B cell (primary cell): ENCODE results near the gene FA2H. TPM values are rescaled to one million over a fixed set of nuclear protein-coding genes. Genes with fewer than 3 reads are reported as not detected.

Source experiments
- ATAC-seq: fragments of 200-7000 bp; cut with Tn5 transposase; one replicate; pipeline ENCODE4 v1.10.0; 2021; ENCODE audit warnings: low read depth, mild to moderate bottlenecking, moderate number of reproducible peaks, moderate library complexity
- CTCF ChIA-PET: fragments of 350-600 bp; sonication (Branson Sonifier 250); formaldehyde crosslinking; loops from one replicate; lab custom pipeline; 2021; ENCODE audit warnings: antibody characterized with exemption, inconsistent platforms; lab: Charles Lee
- POLR2A ChIA-PET: fragments of 350-600 bp; sonication (Branson Sonifier 250); formaldehyde crosslinking; loops from one replicate; lab custom pipeline; 2021; ENCODE audit warnings: antibody characterized with exemption; lab: Charles Lee
- DNase-seq: peaks from one replicate; pipeline ENCODE4 v3.0.0; 2013
- H2AFZ ChIP-seq: 2 replicates; pipeline ENCODE4 v1.6.1; 2012; ENCODE audit warnings: mild to moderate bottlenecking, low read depth, low read length; ENCODE audit not compliant: insufficient read depth, poor library complexity, severe bottlenecking
- H3K27ac ChIP-seq, 2 donors: 1 replicate in 1 of 2; 2 replicates in 1 of 2; pipeline ENCODE4 v1.5.1; 2012 to 2013; ENCODE audit warnings: low read length in 2 of 2, mild to moderate bottlenecking in 2 of 2, moderate library complexity in 1 of 2
- H3K27me3 ChIP-seq, 4 experiments: fragments of 200-600 bp in 1 of 4; sonication (generic) in 1 of 4; replicated peaks in 1 of 4; 1 replicate in 2 of 4; 2 replicates in 2 of 4; pipeline versions ENCODE4 v1.6.1 to v1.7.0; 2013 to 2016; ENCODE audit warnings: low read length in 3 of 4, mild to moderate bottlenecking in 2 of 4, mixed read lengths in 1 of 4, moderate library complexity in 1 of 4; ENCODE audit not compliant: insufficient read depth in 4 of 4, control insufficient read depth in 3 of 4; ENCODE audit errors: control extremely low read depth in 1 of 4
- H3K36me3 ChIP-seq, 2 experiments: replicated peaks in 1 of 2; 1 replicate in 1 of 2; 2 replicates in 1 of 2; pipeline versions ENCODE4 v1.6.1 to v1.7.1; 2013; ENCODE audit warnings: low read length in 1 of 2; ENCODE audit not compliant: insufficient read depth in 2 of 2, control insufficient read depth in 1 of 2; ENCODE audit errors: control extremely low read depth in 1 of 2, extremely low read depth in 1 of 2
- H3K4me1 ChIP-seq, 2 donors: fragments of 200-600 bp in 1 of 2; sonication (generic) in 1 of 2; 1 replicate in 1 of 2; 2 replicates in 1 of 2; pipeline versions ENCODE4 v1.5.1 to v1.6.1; 2013 to 2017; ENCODE audit warnings: low read length in 2 of 2; ENCODE audit not compliant: control insufficient read depth in 2 of 2, insufficient read depth in 2 of 2
- H3K4me2 ChIP-seq: replicated peaks from 2 replicates; pipeline ENCODE3; 2012; ENCODE audit warnings: mild to moderate bottlenecking, low read depth, low read length; ENCODE audit not compliant: poor library complexity, severe bottlenecking
- H3K4me3 ChIP-seq, 5 experiments: fragments of 200-600 bp in 1 of 5; sonication (generic) in 1 of 5; 1 replicate in 3 of 5; 2 replicates in 2 of 5; pipeline versions ENCODE4 v1.5.1 to v1.7.0; 2011 to 2016; ENCODE audit warnings: low read length in 4 of 5, mild to moderate bottlenecking in 4 of 5, low read depth in 2 of 5, control low read depth in 1 of 5, moderate library complexity in 1 of 5; ENCODE audit not compliant: insufficient read depth in 1 of 5; ENCODE audit errors: control extremely low read depth in 1 of 5, extremely low read depth in 1 of 5
- H3K79me2 ChIP-seq: fragments of 200-600 bp; sonication (generic); one replicate; pipeline ENCODE4 v1.6.0; 2016; ENCODE audit warnings: low read length; ENCODE audit not compliant: control insufficient read depth, insufficient read depth
- H3K9ac ChIP-seq: fragments of 200-600 bp; sonication (generic); 2 replicates; pipeline ENCODE4 v1.6.1; 2017; ENCODE audit warnings: mild to moderate bottlenecking, low read length, moderate library complexity
- H3K9me3 ChIP-seq, 3 donors: one replicate each; pipeline versions ENCODE4 v1.6.1 to v1.7.1; 2013; ENCODE audit warnings: low read length in 2 of 3; ENCODE audit not compliant: control insufficient read depth in 2 of 3, insufficient read depth in 1 of 3; ENCODE audit errors: control extremely low read depth in 1 of 3
- H4K20me1 ChIP-seq: 2 replicates; pipeline ENCODE4 v1.6.0; 2012; ENCODE audit warnings: mild to moderate bottlenecking, low read length; ENCODE audit not compliant: insufficient read depth, control insufficient read depth, poor library complexity, severe bottlenecking
- H3K27ac Mint-ChIP-seq: one replicate; pipeline ENCODE4 v1.8.0; 2021; ENCODE audit warnings: mixed read lengths
- H3K27me3 Mint-ChIP-seq: one replicate; pipeline ENCODE4 v1.8.0; 2021; ENCODE audit warnings: mixed read lengths
- H3K4me1 Mint-ChIP-seq: one replicate; pipeline ENCODE4 v1.8.0; 2021; ENCODE audit warnings: mixed read lengths
- H3K4me3 Mint-ChIP-seq: one replicate; pipeline ENCODE4 v1.8.0; 2021; ENCODE audit warnings: mixed read lengths
- H3K9me3 Mint-ChIP-seq: one replicate; pipeline ENCODE4 v1.8.0; 2022; ENCODE audit warnings: mixed read lengths; ENCODE audit not compliant: insufficient read depth
- EZH2 ChIP-seq: IDR thresholded peaks from 2 replicates; pipeline ENCODE4 v1.6.1; 2012; ENCODE audit warnings: borderline replicate concordance, low read depth, mild to moderate bottlenecking, moderate library complexity, low read length; ENCODE audit not compliant: insufficient read depth, poor library complexity, severe bottlenecking
- WGBS: methylation state at CpG from one replicate; pipeline ENCODE4 v1.1.5; 2013; ENCODE audit warnings: missing lambda C conversion rate; ENCODE audit not compliant: insufficient coverage; 5-methylcytosine and 5-hydroxymethylcytosine counted together
- intact Hi-C: fragments of 100-400 bp; cut with micrococcal nuclease; formaldehyde crosslinking; loops from one replicate; pipeline ENCODE4 v1.10.0; 2022
- polyA plus RNA-seq: library from polyadenylated mRNA; depleted of rRNA; stranded (reverse); fragments of >200 nt; gene quantifications from 2 replicates; pipeline ENCODE4 v1.2.3, GENCODE V29; 2012
- total RNA-seq, 2 donors: library from RNA; stranded (reverse); fragments of 120-200 nt in 1 of 2; gene quantifications; 1 replicate in 1 of 2; 2 replicates in 1 of 2; pipeline versions ENCODE4 v1.2.3 to v1.2.4, GENCODE V29; 2013 to 2022
- TF ChIP-seq, protein P1 (sequence below): fragments of 200-600 bp; IDR thresholded peaks from one replicate; pipeline ENCODE4 v1.8.0; 2022; ENCODE audit warnings: antibody characterized with exemption, mild to moderate bottlenecking

FA2H gene
- total and polyA plus RNA-seq, 2 donors (not counting 1 experiment from before 2014, with no cell fraction given) = 1.0 to 3.6 TPM

DNA sequence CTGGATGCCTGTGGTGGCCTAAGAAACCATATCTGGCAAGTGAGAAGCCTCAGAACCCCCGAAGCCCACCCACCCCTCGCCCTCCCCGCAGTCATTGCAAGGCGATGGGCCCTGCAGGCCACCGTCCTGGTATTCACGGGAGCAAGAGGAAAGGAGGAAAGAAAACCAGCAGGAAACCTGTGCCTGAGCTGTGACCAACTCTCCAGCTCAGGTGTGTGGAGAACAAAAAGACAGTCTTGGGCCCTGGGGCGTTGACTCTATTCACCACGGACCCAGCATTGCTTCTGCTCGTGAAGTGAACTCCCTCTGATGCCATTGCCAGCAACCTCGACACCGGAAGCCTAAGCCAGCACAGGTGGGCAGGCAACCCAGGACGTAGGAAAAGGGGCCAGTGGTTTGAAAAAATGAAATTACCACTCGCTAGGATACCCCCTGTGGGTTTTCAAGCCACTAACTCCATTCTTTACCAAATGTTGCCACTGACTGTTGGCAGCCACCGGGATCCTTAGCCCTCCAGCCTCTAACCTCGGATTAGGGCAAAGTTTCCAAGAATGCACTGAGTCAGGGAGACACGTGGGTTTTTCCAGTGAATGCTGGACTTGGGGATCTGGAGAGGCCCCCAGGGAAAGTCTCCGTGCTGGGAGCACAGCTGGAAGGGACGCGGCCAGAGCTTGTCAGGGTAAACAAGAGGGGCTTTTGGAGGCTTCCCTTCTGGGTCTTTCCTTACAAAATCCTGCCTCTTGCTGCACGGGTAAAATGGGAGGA, 25.1 kb downstream of the FA2H start:
- TF ChIP-seq EZH2 = no peak
- TF ChIP-seq, protein P1, sequence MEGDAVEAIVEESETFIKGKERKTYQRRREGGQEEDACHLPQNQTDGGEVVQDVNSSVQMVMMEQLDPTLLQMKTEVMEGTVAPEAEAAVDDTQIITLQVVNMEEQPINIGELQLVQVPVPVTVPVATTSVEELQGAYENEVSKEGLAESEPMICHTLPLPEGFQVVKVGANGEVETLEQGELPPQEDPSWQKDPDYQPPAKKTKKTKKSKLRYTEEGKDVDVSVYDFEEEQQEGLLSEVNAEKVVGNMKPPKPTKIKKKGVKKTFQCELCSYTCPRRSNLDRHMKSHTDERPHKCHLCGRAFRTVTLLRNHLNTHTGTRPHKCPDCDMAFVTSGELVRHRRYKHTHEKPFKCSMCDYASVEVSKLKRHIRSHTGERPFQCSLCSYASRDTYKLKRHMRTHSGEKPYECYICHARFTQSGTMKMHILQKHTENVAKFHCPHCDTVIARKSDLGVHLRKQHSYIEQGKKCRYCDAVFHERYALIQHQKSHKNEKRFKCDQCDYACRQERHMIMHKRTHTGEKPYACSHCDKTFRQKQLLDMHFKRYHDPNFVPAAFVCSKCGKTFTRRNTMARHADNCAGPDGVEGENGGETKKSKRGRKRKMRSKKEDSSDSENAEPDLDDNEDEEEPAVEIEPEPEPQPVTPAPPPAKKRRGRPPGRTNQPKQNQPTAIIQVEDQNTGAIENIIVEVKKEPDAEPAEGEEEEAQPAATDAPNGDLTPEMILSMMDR = no peak
- Histone ChIP-seq H3K9ac (no peak overlapping the region), H4K20me1 (no peaks in the 10 kb centered on the region), H3K4me1 (no peaks in the 10 kb centered on the region), H3K79me2 (no peaks in the 10 kb centered on the region), H2AFZ (no peak overlapping the region), H3K4me3 (no peak overlapping the region), H3K27ac (no peak overlapping the region), H3K9me3 (peaks cover 0 to 3% (median 0%) of the 10 kb centered on the region in 3 donors), H3K27me3 (no peaks in the 10 kb centered on the region), H3K4me2 (no peak overlapping the region), H3K36me3 (no peaks in the 10 kb centered on the region)
- H3K27ac Mint-ChIP-seq = no peak overlapping the region
- DNase-seq (no peak), ATAC-seq (no peak)
- no peak overlapping the region for H3K4me3 Mint-ChIP-seq
- no peaks in the 10 kb centered on the region for H3K9me3 Mint-ChIP-seq
- intact Hi-C loops = no loop called here
- CTCF ChIA-PET = no interaction called here
- H3K4me1 Mint-ChIP-seq = no peaks in the 10 kb centered on the region
- WGBS = 90% methylated on average over 17 of the region's 20 CpGs
- no peaks in the 10 kb centered on the region for H3K27me3 Mint-ChIP-seq
- POLR2A ChIA-PET = no interaction called here

GRCh38 chr16:74748616-74749026, 26.0 kb downstream of the FA2H start:
- CTCF ChIA-PET = no interaction called here
- Histone ChIP-seq H3K27ac (no peak overlapping the region), H3K79me2 (no peaks in the 10 kb centered on the region), H3K9ac (no peak overlapping the region), H2AFZ (no peak overlapping the region), H3K36me3 (no peaks in the 10 kb centered on the region), H3K9me3 (peaks cover 0 to 3% (median 0%) of the 10 kb centered on the region in 3 donors), H3K27me3 (no peaks in the 10 kb centered on the region), H3K4me1 (no peaks in the 10 kb centered on the region), H4K20me1 (no peaks in the 10 kb centered on the region), H3K4me2 (no peak overlapping the region), H3K4me3 (no peak overlapping the region)
- ATAC-seq (no peak), DNase-seq (no peak)
- intact Hi-C loops = no loop called here
- TF ChIP-seq EZH2 = no peak
- TF ChIP-seq, protein P1 = no peak
- Mint-ChIP-seq H3K4me3 (no peak overlapping the region), H3K4me1 (no peaks in the 10 kb centered on the region), H3K27ac (no peak overlapping the region), H3K9me3 (no peaks in the 10 kb centered on the region), H3K27me3 (no peaks in the 10 kb centered on the region)
- 98% methylated on average over 15 of the region's 19 CpGs for WGBS
- POLR2A ChIA-PET = no interaction called here
